Effector CD8-positive, alpha-beta T cell (primary cell): ENCODE data around the gene TAS2R42.

Experiments used
- DNase-seq: peaks from one replicate; lab custom pipeline; 2025; lab: John Stamatoyannopoulos, UW

Gene TAS2R42

DNA sequence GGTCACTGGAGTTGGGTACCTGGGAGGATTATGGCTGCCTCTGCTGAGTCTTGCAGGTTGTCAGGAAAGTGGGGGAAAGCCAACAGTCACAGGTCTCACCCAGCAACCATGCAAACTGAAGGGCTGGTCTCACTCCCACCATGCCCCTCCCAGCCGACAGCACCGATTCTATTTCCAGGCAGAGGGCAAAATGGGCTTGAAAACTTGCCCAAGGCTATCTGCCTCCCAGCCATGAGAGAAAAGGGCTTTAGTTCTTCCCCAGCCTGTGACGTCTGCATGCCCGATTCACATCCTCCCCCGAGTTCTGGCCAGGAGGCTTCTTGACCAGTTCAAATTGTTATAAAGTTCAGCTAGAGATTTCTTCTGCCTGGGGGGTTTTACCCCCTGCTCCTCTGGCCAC lies 42.4 kb downstream of the TAS2R42 start:
- DNase-seq = no peak

DNA sequence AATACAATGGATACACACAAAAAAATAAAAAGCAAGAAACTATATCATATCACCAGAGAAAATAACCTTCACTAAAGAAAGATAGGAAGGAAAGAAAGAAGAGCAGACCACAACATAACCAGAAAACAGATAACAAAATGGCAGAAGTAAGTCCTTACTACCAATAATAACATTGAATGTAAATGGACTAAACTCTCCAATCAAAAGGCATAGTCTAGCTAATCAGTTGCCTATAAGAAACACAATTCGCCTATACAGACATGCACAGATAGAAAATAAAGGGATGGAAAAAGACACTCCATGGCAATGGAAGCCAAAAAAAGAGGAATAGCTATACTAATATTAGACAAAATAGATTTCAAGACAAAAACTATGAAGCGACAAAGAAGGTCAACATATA lies 43.4 kb downstream of the TAS2R42 start:
- no peak for DNase-seq

DNA sequence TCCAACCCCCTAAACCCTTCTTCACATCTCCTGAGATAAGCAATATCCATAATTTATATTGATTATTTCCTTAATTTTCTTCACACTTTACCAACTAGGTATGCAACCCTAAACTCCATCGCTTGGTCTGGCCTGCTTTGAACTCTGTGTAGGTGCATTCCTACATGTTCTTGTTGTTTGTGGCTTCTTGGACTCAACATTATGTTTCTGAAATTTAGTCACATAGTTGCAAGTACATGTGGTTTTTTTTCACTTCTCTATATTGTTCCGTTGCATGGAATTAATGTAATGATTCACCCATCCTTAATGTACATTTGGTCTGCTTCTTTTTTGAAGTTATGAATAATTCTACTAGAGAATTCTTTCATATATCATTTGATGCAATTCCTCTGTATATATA lies 50.7 kb downstream of the TAS2R42 start:
- no peak for DNase-seq
